Pulmonary artery endothelial cell (primary cell): Measurements from ENCODE around the gene RNF135. TPM values are rescaled to one million over a fixed set of nuclear protein-coding genes. Genes with fewer than 3 reads are reported as not detected.
"Not testable (repeated sequence)": the region's sequence is repeated elsewhere in the genome, so short reads cannot be mapped to it uniquely, and the experiment has no call there.

Source experiments
- DNase-seq: peaks from one replicate; pipeline ENCODE4 v3.0.0-alpha.2; 2011; ENCODE audit warnings: low read depth, low spot score
- total RNA-seq: library from RNA; depleted of rRNA; stranded (reverse); fragments of >200 nt; gene quantifications from 2 replicates; pipeline ENCODE4 v1.2.3, GENCODE V29; 2014

Gene RNF135
- total RNA-seq, 1 donor from 2014 or later, result 8.7 TPM

DNA sequence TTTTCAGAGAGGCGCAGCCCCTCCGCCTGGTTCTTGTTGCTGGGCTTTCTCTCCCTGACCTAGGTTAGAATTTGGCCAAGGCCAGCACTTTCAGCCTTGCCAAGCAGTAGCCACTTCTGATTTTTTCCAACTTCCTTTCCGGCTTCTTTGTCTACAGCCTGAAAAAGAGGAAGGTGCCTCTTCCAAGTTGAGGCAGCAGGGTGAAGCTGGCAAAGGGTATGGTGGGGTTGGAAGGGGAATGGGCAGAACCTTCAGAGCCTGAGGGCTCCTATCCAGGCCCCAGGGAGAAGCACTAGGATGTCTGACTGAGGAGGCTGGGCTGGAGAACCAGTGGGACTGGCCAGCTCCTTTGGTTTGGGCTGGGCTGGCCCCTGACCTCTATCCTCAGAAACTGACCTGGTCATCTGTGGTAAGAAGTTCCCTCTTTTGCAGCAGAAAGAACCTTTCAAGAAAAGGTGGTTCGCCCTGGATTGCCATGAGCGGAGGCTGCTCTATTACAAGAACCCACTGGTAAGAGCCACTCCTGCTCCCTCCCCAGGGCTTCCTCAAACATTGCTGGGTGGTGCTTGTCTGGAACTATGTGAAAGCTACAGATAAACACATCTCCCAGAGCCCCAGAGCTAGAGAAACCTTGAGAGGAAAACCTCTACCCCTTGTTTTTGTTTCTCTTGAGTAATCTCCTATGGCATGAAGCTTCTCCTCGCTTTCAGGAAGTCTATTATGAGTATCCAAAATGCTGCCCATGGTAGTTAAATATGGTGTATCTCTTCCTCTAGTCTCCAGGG lies 16.6 kb upstream of the RNF135 start:
- DNase-seq, result no peak

DNA sequence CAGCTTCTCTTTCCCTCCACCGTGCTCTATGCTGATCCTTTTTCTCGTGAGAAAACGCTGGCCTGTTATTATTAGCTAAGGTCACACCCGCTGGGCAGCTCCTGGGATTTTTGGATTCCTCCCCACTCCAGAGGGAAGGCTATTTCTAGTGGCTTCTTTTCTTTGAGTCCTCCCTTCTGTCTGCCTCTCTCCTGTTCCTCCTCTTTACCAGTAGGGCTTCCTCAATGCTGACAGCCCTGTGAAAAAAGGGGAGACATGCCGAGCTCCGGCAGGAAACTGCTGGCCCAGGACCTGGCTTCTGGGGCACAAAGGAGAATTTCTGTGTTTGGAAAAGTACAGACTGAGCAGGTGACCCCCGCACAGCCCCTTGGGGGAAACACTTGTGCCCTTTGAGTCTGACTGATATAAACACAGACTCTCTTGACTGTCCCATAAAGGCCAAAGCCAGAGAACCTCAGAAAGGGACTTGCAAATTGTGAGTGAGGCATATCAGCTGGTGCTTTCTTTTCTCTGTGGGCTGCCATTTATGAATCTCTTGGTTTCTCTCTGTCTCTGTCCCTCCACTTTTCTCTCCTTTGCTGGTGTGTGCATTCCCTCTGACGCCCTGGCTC lies 14.0 kb upstream of the RNF135 start:
- DNase-seq, result no peak

DNA sequence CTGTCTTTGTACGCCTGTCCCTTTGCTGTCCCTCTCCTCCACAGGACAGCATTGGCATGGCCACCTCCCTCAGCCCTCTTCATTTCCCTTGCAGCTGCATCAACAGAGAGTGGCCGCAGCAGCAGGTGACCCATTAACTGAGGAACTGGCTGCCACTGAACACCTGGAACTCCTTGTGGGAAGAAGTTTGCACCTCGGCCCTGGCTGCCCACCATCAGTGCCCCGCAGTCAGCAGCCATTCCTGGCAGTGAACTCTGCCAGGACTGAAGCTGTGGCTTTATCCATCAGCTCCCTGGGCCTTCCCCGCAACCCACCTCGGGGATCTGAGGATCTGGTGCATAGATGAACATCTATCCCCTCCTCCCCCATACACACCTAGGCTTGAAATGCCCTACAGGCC lies 13.1 kb upstream of the RNF135 start:
- no peak for DNase-seq

DNA sequence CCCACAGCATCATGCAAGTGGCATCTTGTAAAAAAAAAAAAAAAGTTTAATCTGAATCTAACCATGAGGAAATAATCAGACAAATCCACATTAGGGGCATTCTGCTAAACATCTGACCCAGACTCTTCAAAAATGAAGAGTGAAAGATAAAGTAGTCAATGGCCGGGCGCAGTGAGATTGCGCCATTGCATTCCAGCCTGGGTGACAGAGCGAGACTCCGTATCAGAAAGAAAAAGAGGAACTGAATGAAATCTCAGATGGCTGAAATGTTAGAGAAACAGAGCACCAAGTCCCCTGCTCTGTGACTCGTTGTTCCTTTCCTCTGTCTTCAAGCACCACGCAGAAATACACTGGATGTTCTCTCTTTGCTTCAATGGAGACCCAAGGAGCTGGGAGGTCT lies 12.7 kb upstream of the RNF135 start:
- no peak for DNase-seq

DNA sequence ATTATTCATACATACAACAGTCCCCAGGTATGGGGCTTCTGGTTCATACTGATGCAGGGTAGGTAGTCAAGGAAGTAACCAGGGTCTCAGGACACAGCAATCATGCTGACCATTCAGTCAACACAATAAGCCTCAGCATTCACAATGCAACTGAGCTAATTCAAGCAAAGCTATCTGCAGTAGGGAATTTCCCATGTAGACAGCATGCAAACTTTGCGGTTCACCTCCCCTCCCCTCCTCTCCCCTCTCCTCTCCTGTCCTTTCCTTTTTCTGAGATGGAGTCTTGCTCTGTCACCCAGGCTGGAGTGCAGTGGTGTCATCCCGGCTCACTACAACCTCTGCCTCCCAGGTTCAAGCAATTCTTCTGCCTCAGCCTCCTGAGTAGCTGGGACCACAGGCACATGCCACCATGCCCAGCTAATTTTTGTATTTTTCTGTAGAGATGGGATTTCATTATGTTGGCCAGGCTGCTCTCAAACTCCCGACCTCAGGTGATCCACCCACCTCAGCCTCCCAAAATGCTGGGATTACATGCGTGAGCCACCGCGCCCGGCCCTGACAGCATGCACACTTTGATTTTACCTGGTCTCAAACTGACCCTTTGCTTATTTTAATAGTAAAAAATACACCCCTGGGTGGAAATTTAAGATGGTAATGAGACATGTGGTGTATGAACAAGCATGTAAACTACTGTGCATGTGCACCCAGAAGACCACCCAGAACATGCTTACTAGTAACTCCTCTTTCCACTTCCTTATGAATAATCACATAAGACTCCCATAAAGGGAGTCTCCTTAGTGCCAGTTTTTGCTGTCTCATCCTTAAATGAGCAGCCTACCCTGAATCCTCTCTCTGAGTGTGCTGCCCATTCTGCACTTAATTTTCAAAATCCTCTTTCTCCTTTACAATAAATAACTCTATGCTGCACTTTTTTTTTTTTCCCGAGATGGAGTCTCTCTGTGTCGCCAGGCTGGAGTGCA lies 9.3 kb upstream of the RNF135 start:
- no peak for DNase-seq

DNA sequence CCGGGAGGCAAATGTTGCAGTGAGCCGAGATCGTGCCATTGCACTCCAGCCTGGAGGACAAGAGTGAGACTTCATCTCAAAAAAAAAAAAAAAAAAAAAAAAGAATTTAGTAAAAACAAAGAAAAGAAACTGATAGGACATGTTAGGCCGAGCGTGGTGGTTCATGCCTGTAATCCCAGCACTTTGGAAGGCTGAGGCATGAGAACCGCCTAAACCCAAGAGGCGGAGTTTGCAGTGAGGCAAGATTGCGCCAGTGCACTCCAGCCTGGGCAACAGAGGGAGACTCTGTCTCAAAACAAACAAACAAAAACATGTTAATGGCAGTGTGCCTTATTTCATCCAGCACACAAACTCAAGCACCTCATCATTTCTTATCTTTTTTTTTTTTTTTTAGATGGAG lies 6.5 kb upstream of the RNF135 start:
- not testable (repeated sequence) for DNase-seq

DNA sequence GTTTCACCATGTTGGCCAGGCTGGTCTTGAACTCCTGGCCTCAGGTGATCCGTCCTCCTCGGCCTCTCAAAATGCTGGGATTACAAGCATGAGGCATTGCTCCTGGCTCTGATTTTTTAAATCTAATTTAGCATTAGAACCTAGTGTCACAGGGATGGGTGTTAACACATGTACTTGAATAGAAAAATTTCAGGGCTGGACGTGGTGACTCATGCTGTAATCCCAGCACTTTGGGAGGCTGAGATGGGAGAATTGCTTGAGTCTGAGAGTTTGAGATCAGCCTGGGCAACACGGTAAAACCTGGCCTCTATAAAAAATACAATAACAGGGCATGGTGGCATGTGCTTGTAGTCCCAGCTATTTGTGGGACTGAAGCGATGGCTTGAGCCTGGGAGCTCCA lies 6.0 kb upstream of the RNF135 start:
- DNase-seq, result no peak

DNA sequence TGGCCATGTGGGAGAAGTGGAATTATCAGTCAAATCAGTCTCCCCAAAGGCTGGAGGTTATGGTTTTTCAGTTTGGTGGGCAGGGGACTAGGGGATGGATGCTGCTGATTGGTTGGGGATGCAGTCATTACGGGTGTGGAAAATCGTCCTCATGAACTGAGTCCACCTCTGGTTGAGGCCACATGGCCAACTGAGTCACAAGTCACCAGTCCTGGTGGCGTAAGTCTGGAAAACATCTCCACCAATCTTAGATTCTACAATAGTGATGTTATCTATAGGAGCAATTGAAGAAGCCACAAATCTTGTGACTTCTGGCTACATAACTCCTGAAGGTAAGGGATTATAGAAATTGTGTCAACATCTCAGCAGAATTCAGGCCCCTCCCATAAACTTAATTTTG lies 5.2 kb upstream of the RNF135 start:
- no peak for DNase-seq

DNA sequence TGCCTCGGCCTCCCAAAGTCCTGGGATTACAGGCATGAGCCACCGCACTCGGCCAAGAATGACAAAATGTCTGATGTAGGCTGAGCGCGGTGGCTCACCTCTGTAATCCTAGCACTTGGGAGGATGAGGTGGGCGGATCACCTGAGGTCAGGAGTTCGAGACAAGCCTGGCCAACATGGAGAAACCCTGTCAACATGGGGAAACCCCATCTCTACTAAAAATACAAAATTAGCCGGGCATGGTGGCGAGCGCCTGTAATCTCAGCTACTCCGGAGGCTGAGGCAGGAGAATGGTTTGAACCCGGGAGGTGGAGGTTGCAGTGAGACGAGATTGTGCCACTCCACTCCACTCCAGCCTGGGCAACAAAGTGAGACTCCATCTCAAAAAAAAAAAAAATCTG lies 2.9 kb upstream of the RNF135 start:
- DNase-seq, result not testable (repeated sequence)

DNA sequence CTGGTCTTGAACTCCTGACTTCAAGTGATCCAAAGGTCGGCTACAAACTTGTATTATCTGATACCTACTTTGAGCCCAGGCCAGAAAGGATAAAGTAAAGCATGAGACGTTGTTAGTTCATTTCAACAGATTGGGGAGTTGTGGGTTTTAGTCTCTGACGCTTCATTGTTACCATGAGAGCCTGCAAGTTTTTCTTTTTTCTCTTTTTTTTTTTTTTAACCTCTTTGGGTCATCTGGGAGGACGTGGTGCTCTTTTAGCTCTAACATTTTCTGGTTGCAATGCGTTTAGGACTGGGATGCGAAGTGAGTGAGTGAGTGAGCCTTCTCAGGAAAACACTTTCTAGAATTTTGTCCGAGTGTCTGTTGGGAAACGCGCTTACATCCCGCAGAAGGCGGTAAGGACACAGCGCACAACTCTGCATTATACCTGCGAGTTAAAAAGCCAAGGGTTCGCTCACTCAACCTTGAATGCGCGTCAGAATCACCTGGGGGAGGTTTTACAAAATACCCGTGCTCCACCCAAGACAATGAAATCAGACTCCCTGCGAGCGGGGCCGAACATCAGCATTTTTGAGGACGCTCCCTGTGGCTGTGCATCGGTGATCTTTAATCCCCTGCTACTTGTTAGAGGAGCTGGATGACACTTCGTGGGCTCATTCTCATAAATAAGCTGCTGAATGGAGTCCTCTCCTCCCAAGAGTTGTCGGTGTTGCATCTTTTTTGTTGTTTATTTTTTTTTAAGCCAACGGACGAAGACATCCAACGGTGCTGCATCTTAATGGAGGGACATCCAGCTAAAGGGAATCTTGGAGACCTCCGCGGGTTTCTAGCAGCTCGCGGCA lies 629 bp upstream of the RNF135 start:
- no peak for DNase-seq

DNA sequence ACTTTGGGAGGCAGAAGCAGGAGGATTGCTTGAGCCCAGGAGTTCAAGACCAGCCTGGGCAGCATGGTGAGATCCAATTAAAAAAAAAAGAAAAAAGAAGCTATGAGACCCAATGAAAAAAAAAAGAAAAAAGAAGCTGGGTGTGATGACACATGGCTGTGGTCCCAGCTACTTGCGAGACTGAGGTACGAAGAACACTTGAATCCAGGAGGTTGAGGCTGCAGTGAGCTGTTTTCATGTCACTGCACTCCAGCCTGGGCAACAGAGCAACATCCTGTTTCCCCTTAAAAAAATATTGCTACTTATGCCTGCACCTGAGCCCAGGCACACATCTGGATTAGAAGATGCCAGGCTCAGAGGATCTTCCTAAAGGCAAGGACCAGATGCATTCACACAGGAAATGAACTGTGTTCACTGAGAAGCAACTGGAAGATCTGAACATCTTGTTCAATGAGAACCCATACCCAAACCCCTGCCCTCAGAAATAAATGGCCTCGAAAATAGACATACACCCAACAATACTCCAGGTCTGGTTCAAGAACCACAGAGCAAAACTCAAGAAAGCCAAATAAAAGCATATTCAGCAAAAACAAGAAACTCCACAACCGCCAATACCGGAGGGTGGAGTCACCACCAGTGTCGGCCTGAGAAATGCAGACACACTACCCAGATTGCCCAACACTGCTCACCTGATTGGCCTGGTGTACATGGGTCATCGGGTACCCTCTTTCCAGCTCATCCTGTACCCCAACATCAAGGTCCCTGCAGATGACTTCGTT lies 4.4 kb downstream of the RNF135 start:
- DNase-seq, result no peak

DNA sequence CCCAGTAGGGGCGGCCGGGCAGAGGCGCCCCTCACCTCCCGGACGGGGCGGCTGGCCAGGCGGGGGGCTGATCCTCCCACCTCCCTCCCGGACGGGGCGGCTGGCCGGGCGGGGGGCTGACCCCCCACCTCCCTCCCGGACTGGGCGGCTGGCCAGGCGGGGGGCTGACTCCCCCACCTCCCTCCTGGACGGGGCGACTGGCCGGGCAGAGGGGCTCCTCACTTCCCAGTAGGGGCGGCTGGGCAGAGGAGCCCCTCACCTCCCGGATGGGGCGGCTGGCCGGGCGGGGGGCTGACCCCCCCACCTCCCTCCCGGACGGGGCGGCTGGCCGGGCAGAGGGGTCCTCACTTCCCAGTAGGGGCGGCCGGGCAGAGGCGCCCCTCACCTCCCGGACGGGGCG lies 9.1 kb downstream of the RNF135 start:
- not testable (repeated sequence) for DNase-seq

DNA sequence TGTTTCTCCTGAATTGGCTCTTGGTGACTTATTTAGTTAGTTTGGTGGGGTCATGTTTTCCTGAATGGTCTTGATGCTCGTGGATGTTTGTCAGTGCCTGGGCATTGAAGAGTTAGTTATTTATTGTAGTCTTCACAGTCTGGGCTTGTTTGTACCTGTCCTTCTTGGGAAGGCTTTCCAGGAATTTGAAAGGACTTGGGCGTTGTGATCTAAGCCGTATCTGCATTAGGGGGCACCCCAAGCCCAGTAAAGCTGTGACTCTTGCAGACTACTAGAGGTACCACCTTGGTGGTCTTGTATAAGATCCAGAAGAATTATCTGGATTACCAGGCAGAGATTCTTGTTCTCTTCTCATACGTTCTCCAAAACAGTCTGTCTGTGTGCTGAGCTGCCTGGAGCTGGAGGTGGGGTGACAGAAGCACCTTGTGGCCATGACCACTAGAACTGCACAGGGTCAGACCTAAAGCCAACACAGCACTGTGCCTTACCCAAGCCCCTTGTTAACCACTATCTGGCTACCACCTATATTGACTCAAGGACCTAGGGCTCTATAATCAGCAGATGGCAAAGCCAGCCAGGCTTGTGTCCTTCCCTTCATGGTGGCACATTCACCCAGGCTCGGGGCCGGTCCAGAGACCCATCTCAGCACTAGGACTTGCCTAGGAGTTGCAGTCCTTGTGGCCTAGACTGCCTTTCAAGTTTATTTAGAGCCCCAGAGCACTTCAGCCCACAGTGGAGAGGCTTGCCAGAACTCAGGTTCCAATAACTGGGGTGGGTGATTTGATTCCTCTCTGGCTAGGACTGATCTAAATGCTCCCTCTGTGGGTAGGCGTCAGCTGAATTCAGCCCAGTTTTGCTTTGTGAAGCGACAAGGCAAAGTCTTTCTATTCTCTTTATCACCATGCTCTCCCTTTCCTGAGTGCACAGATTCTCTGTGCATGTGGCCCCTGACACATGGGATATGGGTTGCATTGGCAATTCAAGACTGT lies 11.0 kb downstream of the RNF135 start:
- DNase-seq, result no peak

DNA sequence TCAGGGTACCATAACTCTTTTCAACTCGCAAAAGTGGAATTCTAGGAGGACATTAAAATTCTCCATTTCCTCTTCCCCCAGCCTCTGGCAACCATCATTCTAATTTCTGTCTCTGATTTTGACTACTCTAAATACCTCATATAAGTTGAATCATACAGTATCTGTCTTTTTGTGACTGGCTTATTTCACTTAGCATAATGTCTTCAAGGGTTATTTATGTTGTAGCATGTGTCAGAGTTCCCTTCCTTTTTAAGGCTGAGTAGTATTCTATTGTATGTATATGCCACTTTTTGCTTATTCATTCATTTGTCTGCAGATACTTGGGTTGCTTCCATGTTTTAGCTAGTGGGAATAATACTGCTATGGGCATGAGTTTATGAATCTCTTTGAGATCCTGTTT lies 12.0 kb downstream of the RNF135 start:
- DNase-seq, result no peak

DNA sequence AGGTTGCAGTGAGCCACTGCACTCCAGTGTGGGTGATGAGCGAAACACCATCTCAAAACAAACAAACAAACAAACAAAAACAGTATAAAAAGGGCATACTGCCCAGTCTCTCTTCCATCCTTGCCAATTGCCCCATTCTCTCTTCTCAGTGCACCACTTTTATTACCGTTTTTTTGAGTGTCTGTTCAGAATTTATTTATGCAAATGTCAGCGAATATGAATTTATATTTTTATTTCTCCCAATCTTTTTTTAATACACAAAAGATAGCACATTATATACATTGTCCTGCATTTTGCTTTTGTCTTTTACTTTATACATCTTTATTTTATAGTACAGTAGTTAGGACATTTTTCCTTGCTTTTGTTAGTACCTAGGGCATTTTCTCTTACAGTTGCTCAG lies 19.6 kb downstream of the RNF135 start:
- DNase-seq, result no peak

DNA sequence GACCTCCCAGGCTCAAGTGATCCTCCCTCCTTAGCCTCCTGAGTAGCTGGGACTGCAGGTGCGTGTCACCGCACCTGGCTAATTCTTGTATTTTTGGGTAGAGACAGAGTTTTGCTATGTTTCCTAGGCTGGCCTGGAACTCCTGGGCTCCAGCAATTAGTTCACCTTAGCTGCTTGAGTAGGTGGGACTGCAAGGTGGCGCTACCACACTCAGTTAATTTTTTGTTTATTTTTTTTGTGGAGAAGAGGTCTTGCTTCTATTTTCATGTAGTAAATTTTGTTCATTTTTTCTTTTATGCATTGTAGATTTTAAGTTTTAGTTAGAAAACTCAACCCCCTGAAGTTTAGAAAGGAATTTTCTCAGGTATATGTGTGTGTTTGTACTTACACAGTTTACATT lies 21.7 kb downstream of the RNF135 start:
- no peak for DNase-seq

DNA sequence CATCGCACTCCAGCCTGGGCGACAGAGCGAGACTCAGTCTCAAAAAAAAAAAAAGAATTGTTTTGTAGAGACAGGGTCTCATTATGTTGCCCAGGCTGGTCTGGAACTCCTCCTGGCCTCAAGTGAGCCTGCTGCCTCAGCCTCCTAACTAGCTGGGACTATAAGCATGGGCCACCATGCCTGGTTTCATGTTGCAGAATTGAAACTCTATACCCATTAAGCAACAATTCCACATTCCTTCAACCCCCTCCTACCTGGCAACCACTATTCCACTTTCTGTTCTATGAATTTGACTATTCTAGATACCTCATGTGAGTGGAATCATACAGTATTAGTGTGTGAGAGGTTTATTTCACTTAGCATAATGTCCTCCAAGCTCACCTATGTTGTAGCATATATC lies 24.5 kb downstream of the RNF135 start:
- no peak for DNase-seq

DNA sequence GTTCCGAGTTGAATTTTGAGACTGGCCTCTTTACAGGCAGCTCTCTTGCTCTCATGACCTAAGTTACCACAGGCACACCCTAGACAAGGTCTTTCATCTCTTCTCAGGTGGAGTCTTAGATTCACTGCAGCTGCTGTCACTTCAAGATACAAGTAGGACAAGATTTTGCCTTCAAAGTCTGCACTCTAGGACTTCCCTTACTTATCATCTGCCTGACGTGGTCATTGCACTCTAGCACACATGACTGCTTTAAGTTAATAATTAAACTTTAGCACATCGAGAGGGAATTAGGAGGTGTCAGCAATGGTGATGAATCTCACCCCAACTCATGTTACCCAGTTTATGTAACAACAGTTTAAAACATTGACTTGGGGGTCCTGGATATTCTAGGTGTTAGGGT lies 25.6 kb downstream of the RNF135 start:
- DNase-seq, result no peak

DNA sequence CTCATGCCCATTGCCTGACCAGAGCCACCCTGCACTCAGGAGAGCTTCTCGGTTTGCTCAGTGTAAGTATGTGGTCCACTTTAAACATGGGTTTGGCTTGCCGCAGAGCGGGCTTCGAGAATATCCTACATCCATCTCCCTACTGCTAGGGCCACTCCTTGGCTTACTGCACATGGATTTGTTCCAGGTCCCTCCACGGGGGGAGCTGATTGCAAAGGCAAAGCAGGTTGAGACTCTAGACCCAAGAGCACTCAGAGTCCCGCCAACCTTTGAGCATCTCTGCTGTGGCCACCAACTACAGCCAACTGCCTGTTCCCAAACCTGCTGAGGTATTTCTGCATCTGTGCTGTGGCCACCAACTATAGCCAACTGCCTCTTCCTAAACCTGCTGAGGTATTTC lies 26.4 kb downstream of the RNF135 start:
- no peak for DNase-seq
